ENCODE measurements around the gene SCAPER.

The SCAPER gene

DNA sequence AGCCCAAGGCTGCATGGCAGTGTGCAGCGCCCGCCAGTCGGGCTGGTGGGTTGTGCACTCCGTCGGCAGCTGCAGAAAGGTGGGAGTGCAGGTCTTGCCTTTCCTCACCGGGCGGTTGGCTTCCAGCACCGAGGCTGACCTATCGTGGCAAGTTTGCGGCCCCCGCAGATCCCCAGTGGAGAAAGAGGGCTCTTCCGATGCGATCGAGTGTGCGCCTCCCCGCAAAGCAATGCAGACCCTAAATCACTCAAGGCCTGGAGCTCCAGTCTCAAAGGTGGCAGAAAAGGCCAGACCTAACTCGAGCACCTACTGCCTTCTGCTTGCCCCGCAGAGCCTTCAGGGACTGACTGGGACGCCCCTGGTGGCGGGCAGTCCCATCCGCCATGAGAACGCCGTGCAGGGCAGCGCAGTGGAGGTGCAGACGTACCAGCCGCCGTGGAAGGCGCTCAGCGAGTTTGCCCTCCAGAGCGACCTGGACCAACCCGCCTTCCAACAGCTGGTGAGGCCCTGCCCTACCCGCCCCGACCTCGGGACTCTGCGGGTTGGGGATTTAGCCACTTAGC is 564.3 kb downstream of the SCAPER start:
- Histone ChIP-seq H3K4me3 (replicated peaks; ENCODE audit: insufficient read depth, low read length) (peak overlapping the region; percentile 66; the same call in 1 of the 2 replicates), H3K27me3 (ENCODE audit: insufficient read depth, poor library complexity, severe bottlenecking) (no peaks in the 10 kb centered on the region), H3K27ac (replicated peaks) (no peak overlapping the region)
- TF ChIP-seq, protein P1, sequence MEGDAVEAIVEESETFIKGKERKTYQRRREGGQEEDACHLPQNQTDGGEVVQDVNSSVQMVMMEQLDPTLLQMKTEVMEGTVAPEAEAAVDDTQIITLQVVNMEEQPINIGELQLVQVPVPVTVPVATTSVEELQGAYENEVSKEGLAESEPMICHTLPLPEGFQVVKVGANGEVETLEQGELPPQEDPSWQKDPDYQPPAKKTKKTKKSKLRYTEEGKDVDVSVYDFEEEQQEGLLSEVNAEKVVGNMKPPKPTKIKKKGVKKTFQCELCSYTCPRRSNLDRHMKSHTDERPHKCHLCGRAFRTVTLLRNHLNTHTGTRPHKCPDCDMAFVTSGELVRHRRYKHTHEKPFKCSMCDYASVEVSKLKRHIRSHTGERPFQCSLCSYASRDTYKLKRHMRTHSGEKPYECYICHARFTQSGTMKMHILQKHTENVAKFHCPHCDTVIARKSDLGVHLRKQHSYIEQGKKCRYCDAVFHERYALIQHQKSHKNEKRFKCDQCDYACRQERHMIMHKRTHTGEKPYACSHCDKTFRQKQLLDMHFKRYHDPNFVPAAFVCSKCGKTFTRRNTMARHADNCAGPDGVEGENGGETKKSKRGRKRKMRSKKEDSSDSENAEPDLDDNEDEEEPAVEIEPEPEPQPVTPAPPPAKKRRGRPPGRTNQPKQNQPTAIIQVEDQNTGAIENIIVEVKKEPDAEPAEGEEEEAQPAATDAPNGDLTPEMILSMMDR (IDR thresholded peaks at IDR 0.05; ENCODE audit: insufficient read depth, low read length), result no peak
- TF ChIP-seq, protein P2, sequence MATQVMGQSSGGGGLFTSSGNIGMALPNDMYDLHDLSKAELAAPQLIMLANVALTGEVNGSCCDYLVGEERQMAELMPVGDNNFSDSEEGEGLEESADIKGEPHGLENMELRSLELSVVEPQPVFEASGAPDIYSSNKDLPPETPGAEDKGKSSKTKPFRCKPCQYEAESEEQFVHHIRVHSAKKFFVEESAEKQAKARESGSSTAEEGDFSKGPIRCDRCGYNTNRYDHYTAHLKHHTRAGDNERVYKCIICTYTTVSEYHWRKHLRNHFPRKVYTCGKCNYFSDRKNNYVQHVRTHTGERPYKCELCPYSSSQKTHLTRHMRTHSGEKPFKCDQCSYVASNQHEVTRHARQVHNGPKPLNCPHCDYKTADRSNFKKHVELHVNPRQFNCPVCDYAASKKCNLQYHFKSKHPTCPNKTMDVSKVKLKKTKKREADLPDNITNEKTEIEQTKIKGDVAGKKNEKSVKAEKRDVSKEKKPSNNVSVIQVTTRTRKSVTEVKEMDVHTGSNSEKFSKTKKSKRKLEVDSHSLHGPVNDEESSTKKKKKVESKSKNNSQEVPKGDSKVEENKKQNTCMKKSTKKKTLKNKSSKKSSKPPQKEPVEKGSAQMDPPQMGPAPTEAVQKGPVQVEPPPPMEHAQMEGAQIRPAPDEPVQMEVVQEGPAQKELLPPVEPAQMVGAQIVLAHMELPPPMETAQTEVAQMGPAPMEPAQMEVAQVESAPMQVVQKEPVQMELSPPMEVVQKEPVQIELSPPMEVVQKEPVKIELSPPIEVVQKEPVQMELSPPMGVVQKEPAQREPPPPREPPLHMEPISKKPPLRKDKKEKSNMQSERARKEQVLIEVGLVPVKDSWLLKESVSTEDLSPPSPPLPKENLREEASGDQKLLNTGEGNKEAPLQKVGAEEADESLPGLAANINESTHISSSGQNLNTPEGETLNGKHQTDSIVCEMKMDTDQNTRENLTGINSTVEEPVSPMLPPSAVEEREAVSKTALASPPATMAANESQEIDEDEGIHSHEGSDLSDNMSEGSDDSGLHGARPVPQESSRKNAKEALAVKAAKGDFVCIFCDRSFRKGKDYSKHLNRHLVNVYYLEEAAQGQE (IDR thresholded peaks at IDR 0.05; ENCODE audit: insufficient replicate concordance, low read depth), result no peak
- TF ChIP-seq GABPA (IDR thresholded peaks at IDR 0.05; ENCODE audit: low read depth), result no peak
- no peak for TF ChIP-seq POLR2AphosphoS5 (IDR thresholded peaks at IDR 0.05; ENCODE audit: low read depth)
- no peak for TF ChIP-seq SPI1 (IDR thresholded peaks at IDR 0.05; ENCODE audit: borderline replicate concordance, low read depth)
- DNase-seq (ENCODE audit: low read depth in 1 of 2, low spot score in 1 of 2), result no peak

DNA sequence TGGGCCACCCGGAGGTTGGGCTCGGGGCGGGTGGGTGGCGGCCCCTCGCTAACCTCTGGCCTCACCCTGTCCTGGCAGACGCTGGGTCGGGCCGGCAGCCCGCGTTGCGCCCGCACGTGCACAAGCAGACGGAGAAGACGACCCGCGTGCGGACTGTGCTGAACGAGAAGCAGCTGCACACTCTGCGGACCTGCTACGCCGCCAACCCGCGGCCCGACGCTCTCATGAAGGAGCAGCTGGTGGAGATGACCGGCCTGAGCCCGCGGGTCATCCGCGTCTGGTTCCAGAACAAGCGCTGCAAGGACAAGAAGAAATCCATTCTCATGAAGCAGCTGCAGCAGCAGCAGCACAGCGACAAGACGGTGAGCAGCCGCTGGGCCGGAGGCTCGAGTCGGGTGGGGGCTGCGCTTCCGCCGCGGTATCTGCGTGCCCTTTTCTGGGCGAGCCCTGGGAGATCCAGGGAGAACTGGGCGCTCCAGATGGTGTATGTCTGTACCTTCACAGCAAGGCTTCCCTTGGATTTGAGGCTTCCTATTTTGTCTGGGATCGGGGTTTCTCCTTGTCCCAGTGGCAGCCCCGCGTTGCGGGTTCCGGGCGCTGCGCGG is 564.8 kb downstream of the SCAPER start:
- peak in 1 of 2 experiments; percentile 14 for DNase-seq (ENCODE audit: low read depth in 1 of 2, low spot score in 1 of 2)
- Histone ChIP-seq H3K27ac (replicated peaks) (peak overlapping the region; percentile 90), H3K4me3 (replicated peaks; ENCODE audit: insufficient read depth, low read length) (peak overlapping the region; percentile 66), H3K27me3 (ENCODE audit: insufficient read depth, poor library complexity, severe bottlenecking) (no peaks in the 10 kb centered on the region)
- TF ChIP-seq SPI1 (IDR thresholded peaks at IDR 0.05; ENCODE audit: borderline replicate concordance, low read depth), result no peak
- TF ChIP-seq POLR2AphosphoS5 (IDR thresholded peaks at IDR 0.05; ENCODE audit: low read depth), result no peak
- TF ChIP-seq, protein P2 (IDR thresholded peaks at IDR 0.05; ENCODE audit: insufficient replicate concordance, low read depth), result no peak
- no peak for TF ChIP-seq GABPA (IDR thresholded peaks at IDR 0.05; ENCODE audit: low read depth)
- TF ChIP-seq, protein P1 (IDR thresholded peaks at IDR 0.05; ENCODE audit: insufficient read depth, low read length), result no peak

DNA sequence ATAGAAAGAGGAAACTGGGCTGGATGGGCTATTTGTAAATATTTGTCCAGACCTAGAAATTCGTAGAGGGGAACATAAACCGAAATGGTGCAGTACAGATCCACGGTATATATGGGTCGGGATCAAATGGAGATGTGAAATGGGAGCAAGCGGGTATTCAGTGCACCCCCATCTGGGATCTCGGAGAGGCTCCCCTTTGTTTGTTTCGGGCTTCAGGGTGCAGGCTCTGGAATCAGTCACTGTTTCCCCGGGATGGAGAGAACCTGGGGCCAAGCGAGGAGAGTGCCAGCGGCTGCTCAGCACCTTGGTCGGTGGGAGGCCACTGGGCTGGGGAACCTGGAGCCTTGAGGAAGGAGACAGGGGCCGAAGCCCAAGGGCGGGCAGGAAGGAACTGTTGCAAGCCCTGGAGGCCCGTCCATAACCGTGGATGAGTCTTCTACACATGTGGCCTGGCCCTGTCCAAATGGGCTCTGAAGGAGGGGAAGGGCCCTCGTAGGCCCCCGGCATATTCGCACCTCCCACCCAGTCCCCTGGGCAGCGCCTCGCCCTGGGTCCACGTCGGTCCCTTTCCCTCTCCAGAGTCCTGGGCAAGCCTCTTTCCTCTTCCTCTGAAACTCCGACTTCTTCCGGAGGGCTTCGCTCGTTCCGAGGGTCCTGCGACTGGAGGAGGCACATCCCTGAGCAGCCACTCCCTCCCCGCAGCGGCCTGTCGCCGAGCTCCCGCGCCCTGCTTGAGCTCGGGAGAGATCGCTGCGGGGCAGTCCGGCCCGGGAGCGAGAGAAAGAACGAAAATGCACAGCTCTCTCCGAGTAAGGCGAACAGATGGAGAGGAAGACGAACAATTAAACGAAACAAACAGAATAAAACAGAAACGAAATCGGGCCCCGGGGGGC is 565.6 kb downstream of the SCAPER start:
- no peak for TF ChIP-seq POLR2AphosphoS5 (IDR thresholded peaks at IDR 0.05; ENCODE audit: low read depth)
- TF ChIP-seq, protein P2 (IDR thresholded peaks at IDR 0.05; ENCODE audit: insufficient replicate concordance, low read depth), result no peak
- TF ChIP-seq, protein P1 (IDR thresholded peaks at IDR 0.05; ENCODE audit: insufficient read depth, low read length), result no peak
- Histone ChIP-seq H3K27me3 (ENCODE audit: insufficient read depth, poor library complexity, severe bottlenecking) (no peaks in the 10 kb centered on the region), H3K4me3 (replicated peaks; ENCODE audit: insufficient read depth, low read length) (peak overlapping the region; percentile 66), H3K27ac (replicated peaks) (peak overlapping the region; percentile 90)
- DNase-seq (ENCODE audit: low read depth in 1 of 2, low spot score in 1 of 2), result peak; percentile 56 to 58

Measured in HL-60 (cell line).